Peyer's patch (tissue), 4 donors: Measurements from ENCODE around the gene ACTL7B.
A peak's percentile ranks its signal among the peaks of the same experiment; 100 is the strongest.

Source experiments
- CTCF ChIP-seq, 6 experiments: fragments of 450-650 bp in 4 of 6; fragments of 200-600 bp in 2 of 6; sonication (generic) in 1 of 6; IDR thresholded peaks; one replicate each; pipeline ENCODE4 v1.5.1; 2017 to 2019; ENCODE audit warnings: antibody characterized with exemption in 6 of 6, mild to moderate bottlenecking in 3 of 6, moderate library complexity in 1 of 6
- POLR2A ChIP-seq, 2 donors: fragments of 450-650 bp; IDR thresholded peaks; one replicate each; pipeline ENCODE4 v1.5.1; 2017; ENCODE audit warnings: antibody characterized with exemption in 2 of 2, mild to moderate bottlenecking in 2 of 2, moderate library complexity in 2 of 2

DNA sequence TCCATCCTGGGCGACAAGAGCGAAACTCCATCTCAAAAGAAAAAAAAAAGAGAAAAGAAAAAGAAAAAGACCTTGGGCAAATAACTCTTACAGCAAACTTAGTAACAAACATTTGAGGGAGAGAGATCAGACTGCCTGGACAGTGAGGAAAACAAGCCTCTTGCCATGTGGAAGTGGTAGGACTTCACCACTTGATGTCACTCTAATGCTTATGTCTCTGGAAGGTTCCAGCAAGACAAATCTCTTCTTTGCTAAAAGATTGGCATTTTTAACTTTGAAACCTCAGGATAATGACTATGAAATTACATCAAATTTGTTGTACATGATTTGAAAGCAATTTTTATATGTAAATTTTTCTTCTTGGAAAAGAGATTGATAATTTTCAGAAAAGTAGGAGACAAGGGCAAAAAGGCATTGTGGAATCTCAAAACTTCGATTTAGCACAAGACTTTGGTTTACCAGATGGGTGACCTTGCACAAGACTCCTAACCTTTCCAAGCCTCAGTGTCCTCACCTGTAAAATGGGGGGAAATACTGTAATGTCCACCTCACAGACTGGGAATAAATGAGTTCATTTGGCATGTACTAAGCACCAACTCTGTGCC lies 5.4 kb downstream of the ACTL7B start:
- TF ChIP-seq CTCF (IDR thresholded peaks at IDR 0.05) (peak in 3 of 6 experiments; percentile 28 to 34 (median 31)), POLR2A (IDR thresholded peaks at IDR 0.05) (no peak)
